GM21360 (cell line): ENCODE data around the gene EPM2A.

ENCODE experiments used
- ATAC-seq: cut with Tn5 transposase; IDR thresholded peaks from one replicate; pipeline ENCODE4 v1.9.1; 2021; ENCODE audit warnings: mild to moderate bottlenecking, moderate library complexity; ENCODE audit not compliant: unreplicated experiment

The EPM2A gene

DNA sequence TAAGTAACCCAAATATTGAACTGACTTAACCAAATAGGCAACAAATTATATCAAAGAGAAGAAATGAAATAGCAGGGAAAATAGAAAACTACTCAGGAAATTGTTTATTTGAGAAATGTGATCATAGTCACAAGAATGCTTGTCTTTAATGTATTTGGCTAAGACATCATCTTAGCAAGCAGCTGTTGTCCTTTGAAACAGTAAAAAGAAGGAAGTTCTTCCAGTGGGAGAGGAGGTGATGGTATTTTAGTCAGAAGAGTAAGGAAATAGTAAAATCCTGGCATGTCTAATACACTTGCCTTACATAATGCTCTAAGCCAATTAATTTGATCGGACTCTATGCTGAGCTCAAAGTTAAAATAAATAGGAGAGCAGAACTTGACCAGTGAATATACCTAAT, 126.5 kb downstream of the EPM2A start:
- ATAC-seq: no peak

DNA sequence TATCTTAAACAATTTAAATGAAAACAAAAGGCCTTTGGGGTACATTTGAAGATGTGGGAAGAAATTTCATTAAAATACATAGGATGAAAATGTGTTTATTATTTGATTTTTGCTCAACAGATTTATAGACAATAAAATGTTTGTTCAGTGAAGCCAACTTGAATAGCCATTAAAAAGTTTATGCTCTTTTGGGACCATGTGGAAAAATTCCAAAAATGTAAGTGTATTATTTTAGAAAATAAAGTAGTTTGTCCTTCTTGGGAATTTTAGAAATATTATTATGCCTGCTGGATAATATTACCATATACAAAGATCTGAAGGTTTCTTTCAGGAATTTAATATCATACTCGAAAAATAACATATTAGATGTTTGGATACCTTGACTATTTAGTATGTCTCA, 131.3 kb downstream of the EPM2A start:
- ATAC-seq: no peak

DNA sequence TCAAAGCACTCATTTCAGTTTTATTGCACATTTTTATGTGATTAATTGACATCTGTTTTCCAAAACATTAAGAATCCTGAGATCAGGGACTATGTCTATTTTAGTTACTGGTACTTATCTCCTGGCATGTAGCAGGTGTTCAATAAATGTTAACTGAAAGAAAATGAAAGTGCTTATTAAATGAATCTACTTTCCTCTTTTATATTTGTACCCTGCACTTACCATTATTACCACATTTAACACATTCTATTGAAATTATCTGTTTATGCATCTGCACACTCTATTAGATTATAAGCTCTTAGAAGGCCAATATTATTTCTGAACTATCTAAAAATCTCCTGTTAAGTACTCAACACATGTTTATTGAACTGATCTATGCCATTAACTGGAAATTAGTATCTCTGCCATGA, 131.9 kb downstream of the EPM2A start:
- no peak for ATAC-seq

DNA sequence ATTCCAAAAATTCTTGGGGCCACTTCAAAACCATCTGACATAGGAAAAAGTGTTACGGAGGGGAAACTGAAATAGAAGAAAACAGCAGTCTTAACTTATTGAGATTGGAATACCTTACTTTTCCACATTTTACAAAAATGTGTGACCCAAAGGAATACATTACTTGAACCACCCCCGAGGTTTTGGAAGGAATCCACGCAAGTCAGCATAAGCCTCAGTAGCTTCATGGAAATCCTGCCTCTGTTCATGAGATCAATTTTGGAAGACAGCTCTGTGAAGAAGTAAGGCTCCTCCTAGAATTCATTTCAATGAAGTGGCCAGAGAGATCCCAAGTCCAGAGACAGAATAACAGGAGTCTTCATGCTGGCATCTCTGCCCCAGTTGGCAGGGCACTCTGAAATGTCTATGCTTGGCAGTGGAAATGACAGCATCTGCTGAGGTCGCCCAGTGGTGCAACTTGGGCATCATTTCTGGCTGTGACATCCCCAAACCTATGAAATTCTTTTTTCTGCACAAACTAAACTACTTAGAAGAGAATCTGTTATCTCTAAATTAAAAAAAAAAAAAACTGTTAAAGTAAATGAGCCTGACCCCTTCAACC, 132.5 kb downstream of the EPM2A start:
- ATAC-seq: no peak

DNA sequence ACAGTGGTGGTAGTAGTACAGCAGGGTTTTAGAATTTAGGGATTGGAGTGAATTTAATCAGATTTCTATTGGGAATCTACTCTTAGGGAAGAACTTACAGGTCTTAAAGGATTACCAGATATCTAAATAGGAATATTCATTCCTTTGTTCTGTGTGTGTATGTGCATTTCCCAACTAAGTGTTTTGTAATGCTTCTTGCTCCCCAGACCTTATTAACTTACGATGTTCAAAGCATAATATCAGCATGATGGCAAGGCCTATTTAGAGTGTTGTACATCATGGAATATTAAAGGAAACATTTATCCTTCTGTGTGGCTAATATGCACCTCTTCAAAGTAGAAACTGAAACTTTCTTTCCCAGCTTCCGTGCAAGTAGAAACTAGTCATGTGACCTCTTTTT, 133.9 kb downstream of the EPM2A start:
- no peak for ATAC-seq

DNA sequence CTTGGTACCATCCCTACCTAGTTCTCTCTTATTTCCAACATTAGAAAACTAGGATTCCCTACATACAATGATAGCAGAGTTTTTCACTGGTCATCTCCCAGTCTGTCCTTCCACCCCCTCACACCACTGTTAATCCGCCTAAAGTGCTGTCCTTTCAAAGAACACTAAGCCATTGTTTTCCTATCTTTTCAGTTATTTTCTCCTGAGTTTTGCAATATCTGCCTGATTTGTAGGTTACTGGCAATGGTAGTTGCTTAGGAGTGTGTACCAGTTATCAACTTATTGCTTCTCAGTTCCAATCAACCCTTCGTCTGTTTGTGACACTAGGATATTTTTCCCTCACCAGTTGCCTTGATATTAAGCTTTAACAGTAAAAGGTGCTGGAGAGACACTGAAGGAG, 135.0 kb downstream of the EPM2A start:
- ATAC-seq: no peak

DNA sequence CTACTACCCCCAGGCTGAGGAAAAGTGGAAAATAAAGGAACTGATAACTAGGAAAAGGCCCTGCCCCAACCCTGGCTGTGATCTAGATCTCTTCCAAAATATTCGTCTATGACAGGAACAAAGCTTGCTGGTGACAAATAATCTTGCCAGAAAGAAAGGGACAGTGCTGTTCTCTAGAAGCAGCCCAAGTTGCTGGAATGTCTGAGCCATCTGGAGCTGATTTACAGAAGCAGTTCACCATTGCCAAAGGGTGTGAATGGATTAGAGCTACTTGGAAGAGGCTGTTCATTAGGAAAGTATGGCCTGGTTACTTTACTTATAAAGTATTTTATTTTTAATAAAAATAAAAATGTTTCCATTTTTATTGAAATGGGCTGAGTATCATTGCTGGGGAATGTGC, 146.3 kb downstream of the EPM2A start:
- ATAC-seq: no peak

DNA sequence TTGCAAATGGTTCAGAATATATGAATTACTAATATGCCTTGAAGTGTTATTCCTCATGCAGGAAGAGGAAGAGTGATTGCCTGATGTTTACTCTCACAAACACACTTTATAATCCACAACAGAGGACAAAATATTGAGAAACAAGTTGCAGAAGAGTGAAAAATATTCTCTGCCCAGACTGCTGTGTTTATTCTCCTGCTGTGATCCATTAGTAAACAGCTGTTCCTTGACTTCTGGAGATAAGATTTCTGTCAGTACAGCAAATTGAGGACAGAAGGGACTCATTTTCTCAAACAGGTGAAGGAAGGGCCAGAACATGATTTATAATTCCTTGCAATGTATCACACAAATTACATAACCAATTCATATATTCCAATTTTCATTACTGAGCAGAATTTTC, 148.0 kb downstream of the EPM2A start:
- ATAC-seq: no peak

DNA sequence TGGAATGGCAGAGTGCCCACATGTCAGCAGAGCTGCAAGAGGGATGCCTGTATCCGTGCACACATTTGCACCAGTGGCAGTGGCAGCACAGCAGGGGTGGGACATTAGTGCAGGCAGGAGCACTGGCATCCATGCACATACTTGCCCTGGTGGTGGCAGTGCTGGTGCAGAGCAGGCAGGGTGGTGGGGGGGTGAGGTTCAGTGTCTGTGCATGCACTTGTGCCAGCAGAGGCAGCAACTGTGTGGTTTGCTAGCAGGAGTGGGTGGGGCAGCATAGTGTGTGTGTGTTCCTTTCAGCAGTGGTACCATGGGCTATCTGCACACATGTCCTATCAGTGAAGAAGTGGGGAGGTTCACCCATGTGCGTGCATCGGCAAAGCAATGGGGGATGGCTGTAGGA, 151.6 kb downstream of the EPM2A start:
- no peak for ATAC-seq
